HG02885 (cell line): Measurements from ENCODE around the gene PPWD1.
A peak's percentile ranks its signal among the peaks of the same experiment; 100 is the strongest.
"Not testable (repeated sequence)": the region's sequence is repeated elsewhere in the genome, so short reads cannot be mapped to it uniquely, and the experiment has no call there.

ENCODE experiments used
- ATAC-seq: cut with Tn5 transposase; IDR thresholded peaks from one replicate; pipeline ENCODE4 v1.9.1; 2021; ENCODE audit warnings: mild to moderate bottlenecking; ENCODE audit not compliant: unreplicated experiment, poor library complexity

PPWD1 gene

GRCh38 chr5:65621961-65622360 lies 58.9 kb downstream of the PPWD1 start:
- ATAC-seq, result not testable (repeated sequence)

- ATAC-seq, result no peak
Measured at GRCh38 chr5:65623482-65623881, 60.4 kb downstream of the PPWD1 start.

GRCh38 chr5:65624025-65624570 lies 61.0 kb downstream of the PPWD1 start, which contains the start of gene TRIM23:
Gene TRIM23, minus strand, starts transcription at chr5:65624333. Its CDS starts 59 bp downstream, at chr5:65624274.
- ATAC-seq, result peak; percentile 96

- peak; percentile 78 for ATAC-seq
Measured at GRCh38 chr5:65624571-65625555, 61.8 kb downstream of the PPWD1 start, which contains the start of the genes SHLD3 and TRAPPC13. Gene SHLD3, plus strand, starts transcription at chr5:65625027. Its CDS starts 4,561 bp downstream, at chr5:65629588. Gene TRAPPC13, plus strand, starts transcription at chr5:65625027. Its CDS starts 34 bp downstream, at chr5:65625061.

GRCh38 chr5:65625743-65626142 lies 62.6 kb downstream of the PPWD1 start:
- ATAC-seq, result no peak

GRCh38 chr5:65630981-65631380 lies 67.9 kb downstream of the PPWD1 start:
- no peak for ATAC-seq
